Measurements from ENCODE around the gene PDYN.

DNA sequence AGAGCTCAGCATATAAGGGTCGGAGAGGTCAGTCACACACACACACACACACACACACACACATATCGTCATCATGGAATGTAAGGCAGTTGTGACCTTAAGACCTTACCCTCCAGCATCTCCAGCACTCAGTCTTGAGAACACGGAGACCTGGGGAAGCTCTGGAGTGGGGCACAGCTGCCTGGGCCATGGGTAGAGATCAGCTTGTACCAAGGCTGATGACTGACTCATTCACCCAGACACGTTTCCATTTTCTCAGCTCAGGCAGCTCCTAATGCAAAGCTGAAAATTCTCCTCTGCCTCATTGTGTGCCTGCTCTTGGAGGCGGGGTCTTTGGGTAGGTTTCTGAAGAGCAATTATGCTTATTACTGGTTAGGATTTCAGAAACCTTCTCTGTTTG, 38.3 kb upstream of the PDYN start:
- TF ChIP-seq, protein P1, sequence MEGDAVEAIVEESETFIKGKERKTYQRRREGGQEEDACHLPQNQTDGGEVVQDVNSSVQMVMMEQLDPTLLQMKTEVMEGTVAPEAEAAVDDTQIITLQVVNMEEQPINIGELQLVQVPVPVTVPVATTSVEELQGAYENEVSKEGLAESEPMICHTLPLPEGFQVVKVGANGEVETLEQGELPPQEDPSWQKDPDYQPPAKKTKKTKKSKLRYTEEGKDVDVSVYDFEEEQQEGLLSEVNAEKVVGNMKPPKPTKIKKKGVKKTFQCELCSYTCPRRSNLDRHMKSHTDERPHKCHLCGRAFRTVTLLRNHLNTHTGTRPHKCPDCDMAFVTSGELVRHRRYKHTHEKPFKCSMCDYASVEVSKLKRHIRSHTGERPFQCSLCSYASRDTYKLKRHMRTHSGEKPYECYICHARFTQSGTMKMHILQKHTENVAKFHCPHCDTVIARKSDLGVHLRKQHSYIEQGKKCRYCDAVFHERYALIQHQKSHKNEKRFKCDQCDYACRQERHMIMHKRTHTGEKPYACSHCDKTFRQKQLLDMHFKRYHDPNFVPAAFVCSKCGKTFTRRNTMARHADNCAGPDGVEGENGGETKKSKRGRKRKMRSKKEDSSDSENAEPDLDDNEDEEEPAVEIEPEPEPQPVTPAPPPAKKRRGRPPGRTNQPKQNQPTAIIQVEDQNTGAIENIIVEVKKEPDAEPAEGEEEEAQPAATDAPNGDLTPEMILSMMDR (IDR thresholded peaks at IDR 0.05) = no peak
- TF ChIP-seq ZFX (IDR thresholded peaks at IDR 0.05; ENCODE audit: borderline replicate concordance) = no peak
